BJ (cell line): Measurements from ENCODE around the gene STT3B. TPM values are rescaled to one million over a fixed set of nuclear protein-coding genes. Genes with fewer than 3 reads are reported as not detected.

Experiments
- CTCF ChIA-PET: fragments of 350-600 bp; formaldehyde crosslinking; extraction: SDS; loops from one replicate; lab custom pipeline; 2021; ENCODE audit warnings: antibody characterized with exemption, inconsistent platforms; lab: Yijun Ruan, JAX
- POLR2A ChIA-PET: fragments of 300-600 bp; sonication (Branson Sonifier 250); formaldehyde crosslinking; extraction: SDS; loops from one replicate; lab custom pipeline; 2021; ENCODE audit warnings: antibody characterized with exemption; lab: Charles Lee
- DNase-seq: peaks from one replicate; pipeline ENCODE4 v3.0.0-alpha.2; 2011; ENCODE audit warnings: low read depth
- H3K27me3 ChIP-seq: 2 replicates; pipeline ENCODE4 v1.6.0; 2011; ENCODE audit warnings: low read length; ENCODE audit not compliant: control insufficient read depth, insufficient read depth
- H3K36me3 ChIP-seq: 2 replicates; pipeline ENCODE4 v1.5.1; 2011; ENCODE audit warnings: low read length; ENCODE audit not compliant: control insufficient read depth, insufficient read depth
- H3K4me3 ChIP-seq: 2 replicates; pipeline ENCODE4 v1.5.1; 2011; ENCODE audit warnings: low read depth, mild to moderate bottlenecking, control low read depth, low read length
- CTCF ChIP-seq: IDR thresholded peaks from 2 replicates; pipeline ENCODE4 v1.5.1; 2011; ENCODE audit warnings: low read depth, mild to moderate bottlenecking, control low read depth, inconsistent platforms, low read length, moderate library complexity; ENCODE audit not compliant: insufficient read depth
- polyA plus RNA-seq: library from polyadenylated mRNA; depleted of rRNA; stranded (reverse); fragments of >200 nt; gene quantifications from 2 replicates; pipeline ENCODE4 v1.2.3, GENCODE V29; 2011

STT3B gene
- polyA plus RNA-seq, 1 experiment, result 39.7 TPM

GRCh38 chr3:31555204-31555603, 22.5 kb downstream of the STT3B start:
- Histone ChIP-seq H3K4me3 (no peak overlapping the region), H3K36me3 (no peaks in the 10 kb centered on the region), H3K27me3 (no peaks in the 10 kb centered on the region)
- ChIA-PET POLR2A (interaction anchor here (0.6 kb wide), 1 partner anchor 25 kb away, joined by 3 read pairs; no protein-coding TSS in a partner anchor), CTCF (interaction anchor here (0.6 kb wide), 1 partner anchor 94 kb away, joined by 3 read pairs; no protein-coding TSS in a partner anchor)
- no peak for DNase-seq
- no peak for TF ChIP-seq CTCF

- Histone ChIP-seq H3K36me3 (no peaks in the 10 kb centered on the region), H3K4me3 (no peak overlapping the region), H3K27me3 (no peaks in the 10 kb centered on the region)
- no peak for DNase-seq
- CTCF ChIA-PET, result no interaction called here
- POLR2A ChIA-PET, result no interaction called here
- TF ChIP-seq CTCF, result no peak
Observed at GRCh38 chr3:31559872-31560534, 27.3 kb downstream of the STT3B start.

- DNase-seq, result no peak
- Histone ChIP-seq H3K27me3 (no peaks in the 10 kb centered on the region), H3K36me3 (no peaks in the 10 kb centered on the region), H3K4me3 (no peak overlapping the region)
- POLR2A ChIA-PET, result no interaction called here
- TF ChIP-seq CTCF, result no peak
- CTCF ChIA-PET, result no interaction called here
Observed at GRCh38 chr3:31561891-31562290, 29.2 kb downstream of the STT3B start.

GRCh38 chr3:31562525-31562924, 29.8 kb downstream of the STT3B start:
- Histone ChIP-seq H3K36me3 (no peaks in the 10 kb centered on the region), H3K4me3 (no peak overlapping the region), H3K27me3 (no peaks in the 10 kb centered on the region)
- ChIA-PET POLR2A (no interaction called here), CTCF (interaction anchor here (1.3 kb wide), 1 partner anchor 9 kb away, joined by 4 read pairs; no protein-coding TSS in a partner anchor)
- no peak for TF ChIP-seq CTCF
- no peak for DNase-seq

- no peak for DNase-seq
- H3K4me3 ChIP-seq, result no peak overlapping the region
- no peaks in the 10 kb centered on the region for H3K36me3 ChIP-seq
- no peaks in the 10 kb centered on the region for H3K27me3 ChIP-seq
- CTCF ChIA-PET, result interaction anchor here (1.3 kb wide), 1 partner anchor 14 kb away, joined by 5 read pairs; no protein-coding TSS in a partner anchor
- no peak for TF ChIP-seq CTCF
- POLR2A ChIA-PET, result no interaction called here
Observed at GRCh38 chr3:31565288-31565687, 32.6 kb downstream of the STT3B start.
